Measurements from ENCODE around the gene RAP1GDS1. TPM values are rescaled to one million over a fixed set of nuclear protein-coding genes. Genes with fewer than 3 reads are reported as not detected.

RAP1GDS1 gene
- total RNA-seq, 1 experiment from 2014 or later: 40.8 TPM

GRCh38 chr4:98284640-98285046, 23.5 kb downstream of the RAP1GDS1 start (continued):
- no peak for TF ChIP-seq EZH2 (IDR thresholded peaks at IDR 0.05)
- peak; percentile 76 for TF ChIP-seq TCF7L2 (IDR thresholded peaks at IDR 0.05; ENCODE audit: borderline replicate concordance, extremely low read depth, insufficient read depth, insufficient read length)
- no peak; the same call in 1 of the 2 replicates for TF ChIP-seq JUND (IDR thresholded peaks at IDR 0.05)
- no peak for TF ChIP-seq POLR2A (IDR thresholded peaks at IDR 0.05; ENCODE audit: borderline replicate concordance, extremely low read depth, insufficient read depth, insufficient read length)
- TF ChIP-seq EGR1 (IDR thresholded peaks at IDR 0.05; ENCODE audit: low read depth): no peak
- TF ChIP-seq SIN3A (IDR thresholded peaks at IDR 0.05; ENCODE audit: low read depth): peak; percentile 65
- no peak for TF ChIP-seq ZBTB33 (IDR thresholded peaks at IDR 0.05; ENCODE audit: extremely low read depth, insufficient replicate concordance, low read length)
- TF ChIP-seq SP1 (IDR thresholded peaks at IDR 0.05; ENCODE audit: low read depth): no peak; the same call in 1 of the 2 replicates
- no peak for TF ChIP-seq POLR2AphosphoS5 (IDR thresholded peaks at IDR 0.05; ENCODE audit: low read depth, low read length)
- TF ChIP-seq CEBPB (IDR thresholded peaks at IDR 0.05; ENCODE audit: low read depth): peak; percentile 48
- TF ChIP-seq EZH2phosphoT487 (IDR thresholded peaks at IDR 0.05; ENCODE audit: borderline replicate concordance): no peak
- peak; percentile 64; the same call in 1 of the 2 replicates for TF ChIP-seq MAX (IDR thresholded peaks at IDR 0.05)

GRCh38 chr4:98285676-98286075, 24.5 kb downstream of the RAP1GDS1 start:
- RAD21 ChIA-PET (ENCODE audit: low non-redundant PET in 1 of 2, low total read pairs in 2 of 2, uncharacterized antibody in 2 of 2, unreplicated experiment in 2 of 2): no interaction called here
- H3K79me2 ChIP-seq (ENCODE audit: insufficient read depth, low read length): peaks cover 78% of the 10 kb centered on the region

More at GRCh38 chr4:98285676-98286075, 24.5 kb downstream of the RAP1GDS1 start:
- H3K4me1 ChIP-seq (ENCODE audit: control insufficient read depth in 1 of 2, insufficient read depth in 2 of 2, low read length in 2 of 2): peaks cover 13 to 29% of the 10 kb centered on the region in 2 experiments; a peak in 3 of 4 replicates
- H2AFZ ChIP-seq (ENCODE audit: low read depth, low read length, poor library complexity, severe bottlenecking): no peak overlapping the region
- H3K9me3 ChIP-seq (ENCODE audit: control insufficient read depth in 1 of 2, insufficient read depth in 1 of 2, low read depth in 1 of 2, low read length in 2 of 2): no peaks in the 10 kb centered on the region
- no peaks in the 10 kb centered on the region for H4K20me1 ChIP-seq (ENCODE audit: insufficient read depth)
- CTCF ChIA-PET: no interaction called here
- no peak for DNase-seq (ENCODE audit: low read depth, low spot score)
- no peaks in the 10 kb centered on the region for H3K27me3 ChIP-seq (ENCODE audit: insufficient read depth, low read length)
- peak overlapping the region; percentile 63; the same call in 1 of the 2 replicates for H3K27ac ChIP-seq (ENCODE audit: low read depth, low read length)
- no peak for TF ChIP-seq FOSL1 (IDR thresholded peaks at IDR 0.05; ENCODE audit: low read depth)
- no peak for TF ChIP-seq ZFX (IDR thresholded peaks at IDR 0.05)
- TF ChIP-seq SIN3A (IDR thresholded peaks at IDR 0.05; ENCODE audit: low read depth): no peak
- intact Hi-C loops (cut with micrococcal nuclease): no loop called here
- H3K9me2 ChIP-seq (ENCODE audit: insufficient read depth): no peaks in the 10 kb centered on the region
- peak overlapping the region; percentile 56 for H3K4me2 ChIP-seq (ENCODE audit: low read length)
- H3K9ac ChIP-seq (ENCODE audit: low read length): peak overlapping the region; percentile 33; the same call in 1 of the 2 replicates
- POLR2A ChIA-PET: no interaction called here
- BruUV-seq (replicated peaks): no TSS peak
- no peak overlapping the region; a peak in 1 of 4 replicates for H3K4me3 ChIP-seq (replicated peaks in 1 of 2; ENCODE audit: low read depth in 1 of 2, low read length in 2 of 2)
- no peaks in the 10 kb centered on the region for H3K36me3 ChIP-seq (ENCODE audit: control insufficient read depth in 1 of 2, insufficient read depth in 2 of 2, low read length in 2 of 2)
- ATAC-seq: no peak
